ENCODE results near the gene TUBB4B.
A peak's percentile ranks its signal among the peaks of the same experiment; 100 is the strongest.

The TUBB4B gene

GRCh38 chr9:137214620-137215019 lies 26.5 kb upstream of the TUBB4B start:
- Histone ChIP-seq H3K27me3 (ENCODE audit: insufficient read depth, low read length) (no peaks in the 10 kb centered on the region), H3K36me3 (ENCODE audit: control insufficient read depth in 1 of 2, insufficient read depth in 2 of 2, low read length in 2 of 2) (peaks cover 55 to 61% of the 10 kb centered on the region in 2 experiments), H2BK120ac (ENCODE audit: insufficient read depth, low read length, poor library complexity) (no peak overlapping the region), H4K8ac (ENCODE audit: low read depth, low read length) (no peak overlapping the region), H2BK5ac (ENCODE audit: low read depth, low read length, poor library complexity) (no peak overlapping the region), H2AFZ (ENCODE audit: insufficient read depth, low read length, poor library complexity) (no peak overlapping the region), H3K23ac (ENCODE audit: low read length) (no peak overlapping the region), H2BK12ac (ENCODE audit: low read length) (no peak overlapping the region), H3K18ac (ENCODE audit: low read length) (no peak overlapping the region), H3K9me3 (ENCODE audit: insufficient read depth, low read depth, low read length) (no peaks in the 10 kb centered on the region), H4K91ac (ENCODE audit: low read depth, low read length) (no peak overlapping the region), H3K4me2 (ENCODE audit: low read length) (no peak overlapping the region), H4K12ac (ENCODE audit: low read depth, low read length) (no peak overlapping the region), H3K4me3 (ENCODE audit: low read depth, low read length) (no peak overlapping the region), H3K14ac (ENCODE audit: low read length) (no peak overlapping the region), H3K9ac (ENCODE audit: low read length) (no peak overlapping the region), H3K79me2 (ENCODE audit: control insufficient read depth, insufficient read depth, low read length, poor library complexity) (no peaks in the 10 kb centered on the region), H3K4me1 (ENCODE audit: control insufficient read depth in 1 of 2, insufficient read depth in 2 of 2, low read length in 2 of 2) (peaks cover 10 to 11% of the 10 kb centered on the region in 2 experiments), H3K27ac (ENCODE audit: low read depth, low read length) (no peak overlapping the region), H3K4ac (ENCODE audit: low read depth, low read length) (no peak overlapping the region), H3K79me1 (ENCODE audit: low read length) (no peaks in the 10 kb centered on the region), H2AK5ac (ENCODE audit: low read length) (no peak overlapping the region)
- no peak for DNase-seq
- WGBS (ENCODE audit: extremely low coverage, insufficient coverage, insufficient read length) = no CpG with 5 or more reads among the region's 19 CpGs

GRCh38 chr9:137215196-137215986 lies 25.7 kb upstream of the TUBB4B start:
- Histone ChIP-seq H3K4me2 (ENCODE audit: low read length) (no peak overlapping the region), H3K9ac (ENCODE audit: low read length) (no peak overlapping the region), H3K4me1 (ENCODE audit: control insufficient read depth in 1 of 2, insufficient read depth in 2 of 2, low read length in 2 of 2) (peaks cover 10 to 11% of the 10 kb centered on the region in 2 experiments), H2BK120ac (ENCODE audit: insufficient read depth, low read length, poor library complexity) (no peak overlapping the region), H3K14ac (ENCODE audit: low read length) (no peak overlapping the region), H2BK12ac (ENCODE audit: low read length) (no peak overlapping the region), H3K18ac (ENCODE audit: low read length) (no peak overlapping the region), H3K27ac (ENCODE audit: low read depth, low read length) (no peak overlapping the region), H2AK5ac (ENCODE audit: low read length) (no peak overlapping the region), H3K4ac (ENCODE audit: low read depth, low read length) (no peak overlapping the region), H2BK5ac (ENCODE audit: low read depth, low read length, poor library complexity) (no peak overlapping the region), H3K36me3 (ENCODE audit: control insufficient read depth in 1 of 2, insufficient read depth in 2 of 2, low read length in 2 of 2) (peaks cover 51 to 57% of the 10 kb centered on the region in 2 experiments), H4K8ac (ENCODE audit: low read depth, low read length) (no peak overlapping the region), H3K27me3 (ENCODE audit: insufficient read depth, low read length) (no peaks in the 10 kb centered on the region), H2AFZ (ENCODE audit: insufficient read depth, low read length, poor library complexity) (no peak overlapping the region), H3K9me3 (ENCODE audit: insufficient read depth, low read depth, low read length) (no peaks in the 10 kb centered on the region), H3K79me2 (ENCODE audit: control insufficient read depth, insufficient read depth, low read length, poor library complexity) (no peaks in the 10 kb centered on the region), H3K4me3 (ENCODE audit: low read depth, low read length) (no peak overlapping the region), H4K12ac (ENCODE audit: low read depth, low read length) (no peak overlapping the region), H4K91ac (ENCODE audit: low read depth, low read length) (no peak overlapping the region), H3K23ac (ENCODE audit: low read length) (no peak overlapping the region), H3K79me1 (ENCODE audit: low read length) (no peaks in the 10 kb centered on the region)
- DNase-seq = no peak
- no CpG with 5 or more reads among the region's 22 CpGs for WGBS (ENCODE audit: extremely low coverage, insufficient coverage, insufficient read length)

- no peak overlapping the region for H2AFZ ChIP-seq (ENCODE audit: insufficient read depth, low read length, poor library complexity)
- no peak overlapping the region for H4K12ac ChIP-seq (ENCODE audit: low read depth, low read length)
- no peak overlapping the region for H3K23ac ChIP-seq (ENCODE audit: low read length)
- H2AK5ac ChIP-seq (ENCODE audit: low read length) = no peak overlapping the region
- peaks cover 11% of the 10 kb centered on the region in 2 experiments for H3K4me1 ChIP-seq (ENCODE audit: control insufficient read depth in 1 of 2, insufficient read depth in 2 of 2, low read length in 2 of 2)
- H3K79me2 ChIP-seq (ENCODE audit: control insufficient read depth, insufficient read depth, low read length, poor library complexity) = no peaks in the 10 kb centered on the region
- H2BK12ac ChIP-seq (ENCODE audit: low read length) = no peak overlapping the region
- no peak overlapping the region for H3K4me2 ChIP-seq (ENCODE audit: low read length)
- peaks cover 51 to 54% of the 10 kb centered on the region in 2 experiments for H3K36me3 ChIP-seq (ENCODE audit: control insufficient read depth in 1 of 2, insufficient read depth in 2 of 2, low read length in 2 of 2)
- no peak overlapping the region for H3K4me3 ChIP-seq (ENCODE audit: low read depth, low read length)
- no peaks in the 10 kb centered on the region for H3K27me3 ChIP-seq (ENCODE audit: insufficient read depth, low read length)
- H3K9me3 ChIP-seq (ENCODE audit: insufficient read depth, low read depth, low read length) = no peaks in the 10 kb centered on the region
- no peak overlapping the region for H3K27ac ChIP-seq (ENCODE audit: low read depth, low read length)
- H4K91ac ChIP-seq (ENCODE audit: low read depth, low read length) = no peak overlapping the region
- no peak for DNase-seq
- WGBS (ENCODE audit: extremely low coverage, insufficient coverage, insufficient read length) = no CpG with 5 or more reads among the region's 30 CpGs
- H2BK120ac ChIP-seq (ENCODE audit: insufficient read depth, low read length, poor library complexity) = no peak overlapping the region
- H4K8ac ChIP-seq (ENCODE audit: low read depth, low read length) = no peak overlapping the region
- H3K79me1 ChIP-seq (ENCODE audit: low read length) = no peaks in the 10 kb centered on the region
- H3K9ac ChIP-seq (ENCODE audit: low read length) = no peak overlapping the region
- no peak overlapping the region for H2BK5ac ChIP-seq (ENCODE audit: low read depth, low read length, poor library complexity)
- H3K14ac ChIP-seq (ENCODE audit: low read length) = no peak overlapping the region
- H3K18ac ChIP-seq (ENCODE audit: low read length) = no peak overlapping the region
- H3K4ac ChIP-seq (ENCODE audit: low read depth, low read length) = no peak overlapping the region
Observed at GRCh38 chr9:137216188-137216965, 24.7 kb upstream of the TUBB4B start.

GRCh38 chr9:137217276-137218211 lies 23.5 kb upstream of the TUBB4B start:
- no CpG with 5 or more reads among the region's 36 CpGs for WGBS (ENCODE audit: extremely low coverage, insufficient coverage, insufficient read length)
- Histone ChIP-seq H3K4me2 (ENCODE audit: low read length) (no peak overlapping the region), H2AK5ac (ENCODE audit: low read length) (no peak overlapping the region), H3K27me3 (ENCODE audit: insufficient read depth, low read length) (no peaks in the 10 kb centered on the region), H3K27ac (ENCODE audit: low read depth, low read length) (no peak overlapping the region), H2AFZ (ENCODE audit: insufficient read depth, low read length, poor library complexity) (peak overlapping the region; percentile 3), H3K79me2 (ENCODE audit: control insufficient read depth, insufficient read depth, low read length, poor library complexity) (no peaks in the 10 kb centered on the region), H3K18ac (ENCODE audit: low read length) (no peak overlapping the region), H3K23ac (ENCODE audit: low read length) (no peak overlapping the region), H4K91ac (ENCODE audit: low read depth, low read length) (peak overlapping the region; percentile 11), H2BK120ac (ENCODE audit: insufficient read depth, low read length, poor library complexity) (no peak overlapping the region), H2BK5ac (ENCODE audit: low read depth, low read length, poor library complexity) (no peak overlapping the region), H4K8ac (ENCODE audit: low read depth, low read length) (peak overlapping the region; percentile 25), H3K9ac (ENCODE audit: low read length) (no peak overlapping the region), H3K14ac (ENCODE audit: low read length) (no peak overlapping the region), H3K79me1 (ENCODE audit: low read length) (peaks cover 3% of the 10 kb centered on the region), H2BK12ac (ENCODE audit: low read length) (no peak overlapping the region), H3K9me3 (ENCODE audit: insufficient read depth, low read depth, low read length) (no peaks in the 10 kb centered on the region), H3K4ac (ENCODE audit: low read depth, low read length) (no peak overlapping the region), H3K4me3 (ENCODE audit: low read depth, low read length) (no peak overlapping the region), H3K4me1 (ENCODE audit: control insufficient read depth in 1 of 2, insufficient read depth in 2 of 2, low read length in 2 of 2) (peaks cover 13 to 15% of the 10 kb centered on the region in 2 experiments), H4K12ac (ENCODE audit: low read depth, low read length) (peak overlapping the region; percentile 8), H3K36me3 (ENCODE audit: control insufficient read depth in 1 of 2, insufficient read depth in 2 of 2, low read length in 2 of 2) (peaks cover 43 to 46% of the 10 kb centered on the region in 2 experiments)
- peak; percentile 67 to 77 for DNase-seq
